Hepatocyte (in vitro differentiated cells): Measurements from ENCODE around the gene CYP3A4.

Experiments
- EZH2 ChIP-seq: fragments of 200-600 bp; sonication (generic); IDR thresholded peaks from 2 replicates; pipeline ENCODE4 v1.6.1; 2016; ENCODE audit warnings: antibody characterized with exemption, mild to moderate bottlenecking, borderline replicate concordance
- EZH2phosphoT487 ChIP-seq: fragments of 200-600 bp; sonication (generic); IDR thresholded peaks from one replicate; pipeline ENCODE4 v1.6.1; 2018; ENCODE audit warnings: antibody characterized with exemption, mild to moderate bottlenecking, low read depth, moderate library complexity; ENCODE audit not compliant: unreplicated experiment, severe bottlenecking
- TF ChIP-seq, protein P1 (sequence below): fragments of 200-600 bp; sonication (generic); IDR thresholded peaks from 2 replicates; pipeline ENCODE4 v1.5.1; 2016; ENCODE audit warnings: antibody characterized with exemption, mild to moderate bottlenecking; ENCODE audit not compliant: poor library complexity

DNA sequence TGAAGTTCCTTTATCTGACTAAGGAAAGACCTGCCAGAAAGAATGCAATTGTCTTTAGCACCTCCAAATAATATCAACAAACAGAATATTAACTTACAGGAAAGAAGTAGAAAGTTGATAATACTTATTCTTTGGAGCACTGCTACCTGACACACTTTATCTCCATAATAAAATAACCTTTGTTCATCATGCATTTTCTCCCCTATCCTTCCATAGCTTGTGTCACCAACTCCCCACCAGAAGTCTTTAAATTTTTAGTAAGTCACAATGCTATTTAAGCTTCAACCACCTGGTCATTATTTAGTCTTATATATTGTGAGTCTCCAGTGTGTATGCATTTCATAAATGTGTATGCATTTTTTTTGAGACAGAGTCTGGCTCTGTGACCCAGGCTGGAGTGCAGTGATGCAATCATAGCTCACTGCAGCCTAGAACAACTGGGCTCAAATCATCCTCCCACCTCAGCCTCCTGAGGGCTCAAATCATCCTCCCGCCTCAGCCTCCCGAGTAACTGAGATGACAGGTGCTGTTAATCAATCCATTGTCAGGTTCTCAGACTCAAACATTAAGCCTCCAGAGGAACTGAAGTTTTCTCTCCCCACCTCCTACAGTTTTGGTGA lies 36.5 kb upstream of the CYP3A4 start:
- TF ChIP-seq, protein P1, sequence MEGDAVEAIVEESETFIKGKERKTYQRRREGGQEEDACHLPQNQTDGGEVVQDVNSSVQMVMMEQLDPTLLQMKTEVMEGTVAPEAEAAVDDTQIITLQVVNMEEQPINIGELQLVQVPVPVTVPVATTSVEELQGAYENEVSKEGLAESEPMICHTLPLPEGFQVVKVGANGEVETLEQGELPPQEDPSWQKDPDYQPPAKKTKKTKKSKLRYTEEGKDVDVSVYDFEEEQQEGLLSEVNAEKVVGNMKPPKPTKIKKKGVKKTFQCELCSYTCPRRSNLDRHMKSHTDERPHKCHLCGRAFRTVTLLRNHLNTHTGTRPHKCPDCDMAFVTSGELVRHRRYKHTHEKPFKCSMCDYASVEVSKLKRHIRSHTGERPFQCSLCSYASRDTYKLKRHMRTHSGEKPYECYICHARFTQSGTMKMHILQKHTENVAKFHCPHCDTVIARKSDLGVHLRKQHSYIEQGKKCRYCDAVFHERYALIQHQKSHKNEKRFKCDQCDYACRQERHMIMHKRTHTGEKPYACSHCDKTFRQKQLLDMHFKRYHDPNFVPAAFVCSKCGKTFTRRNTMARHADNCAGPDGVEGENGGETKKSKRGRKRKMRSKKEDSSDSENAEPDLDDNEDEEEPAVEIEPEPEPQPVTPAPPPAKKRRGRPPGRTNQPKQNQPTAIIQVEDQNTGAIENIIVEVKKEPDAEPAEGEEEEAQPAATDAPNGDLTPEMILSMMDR = no peak
- TF ChIP-seq EZH2 = no peak
- TF ChIP-seq EZH2phosphoT487 = no peak
